Calu3 (cell line): ENCODE results near the gene ROGDI. TPM values are rescaled to one million over a fixed set of nuclear protein-coding genes. Genes with fewer than 3 reads are reported as not detected.
"Not testable (repeated sequence)": the region's sequence is repeated elsewhere in the genome, so short reads cannot be mapped to it uniquely, and the experiment has no call there.

ENCODE experiments used
- BruUV-seq: library from RNA; stranded (reverse); fragments of 400-500 nt; replicated peaks from 2 replicates; lab custom pipeline; 2021; lab: Mats Ljungman, UMichigan
- CTCF ChIA-PET: fragments of 300-600 bp; sonication (Branson Sonifier 250); formaldehyde crosslinking; loops from one replicate; lab custom pipeline; 2022; ENCODE audit warnings: antibody characterized with exemption; lab: Charles Lee
- DNase-seq: peaks from one replicate; pipeline ENCODE4 v3.0.0; 2022
- H3K27ac Mint-ChIP-seq: one replicate; pipeline ENCODE4 v1.8.0; 2022; ENCODE audit warnings: mixed read lengths; ENCODE audit not compliant: unreplicated experiment
- H3K27me3 Mint-ChIP-seq: one replicate; pipeline ENCODE4 v1.8.0; 2022; ENCODE audit warnings: mixed read lengths; ENCODE audit not compliant: unreplicated experiment
- H3K36me3 Mint-ChIP-seq: one replicate; pipeline ENCODE4 v1.8.0; 2022; ENCODE audit warnings: mild to moderate bottlenecking, moderate library complexity, mixed read lengths; ENCODE audit not compliant: insufficient read depth, unreplicated experiment
- H3K4me1 Mint-ChIP-seq: one replicate; pipeline ENCODE4 v1.8.0; 2022; ENCODE audit warnings: mild to moderate bottlenecking, low read depth, mixed read lengths; ENCODE audit not compliant: unreplicated experiment
- H3K4me3 Mint-ChIP-seq: one replicate; pipeline ENCODE4 v1.8.0; 2022; ENCODE audit warnings: mild to moderate bottlenecking, low read depth, moderate library complexity, mixed read lengths; ENCODE audit not compliant: unreplicated experiment
- H3K9me3 Mint-ChIP-seq: one replicate; pipeline ENCODE4 v1.8.0; 2022; ENCODE audit warnings: low read depth, mixed read lengths; ENCODE audit not compliant: unreplicated experiment
- CTCF ChIP-seq: fragments of 200-600 bp; IDR thresholded peaks from one replicate; pipeline ENCODE4 v1.8.0; 2022; ENCODE audit warnings: antibody characterized with exemption; ENCODE audit not compliant: unreplicated experiment
- intact Hi-C: fragments of 100-400 bp; cut with micrococcal nuclease; formaldehyde crosslinking; loops from one replicate; pipeline ENCODE4 v1.10.0; 2022; ENCODE audit not compliant: unreplicated experiment
- total RNA-seq: library from RNA; stranded (reverse); gene quantifications from 2 replicates; pipeline ENCODE4 v1.2.3, GENCODE V29; 2022

The ROGDI gene
- total RNA-seq, 1 experiment from 2014 or later, result 20.8 TPM

- H3K4me1 Mint-ChIP-seq, result peaks cover 27% of the 10 kb centered on the region
- peaks cover 4% of the 10 kb centered on the region for H3K36me3 Mint-ChIP-seq
- no peak for TF ChIP-seq CTCF
- no peak overlapping the region for H3K27ac Mint-ChIP-seq
- intact Hi-C loops, result no loop called here
- H3K9me3 Mint-ChIP-seq, result no peaks in the 10 kb centered on the region
- H3K4me3 Mint-ChIP-seq, result no peak overlapping the region
- DNase-seq, result no peak
- H3K27me3 Mint-ChIP-seq, result no peaks in the 10 kb centered on the region
- CTCF ChIA-PET, result no interaction called here
- BruUV-seq, result no TSS peak
Measured at GRCh38 chr16:4785758-4786433, 16.5 kb downstream of the ROGDI start.

GRCh38 chr16:4784444-4784987, 17.9 kb downstream of the ROGDI start:
- H3K36me3 Mint-ChIP-seq, H3K4me3 Mint-ChIP-seq, H3K9me3 Mint-ChIP-seq, H3K27me3 Mint-ChIP-seq, CTCF ChIA-PET, DNase-seq, H3K27ac Mint-ChIP-seq, intact Hi-C loops, BruUV-seq: not testable (repeated sequence)
- peaks cover 20% of the 10 kb centered on the region for H3K4me1 Mint-ChIP-seq

GRCh38 chr16:4783951-4784336, 18.5 kb downstream of the ROGDI start:
- Mint-ChIP-seq H3K9me3 (no peaks in the 10 kb centered on the region), H3K4me3 (no peak overlapping the region), H3K4me1 (peaks cover 15% of the 10 kb centered on the region), H3K27ac (no peak overlapping the region), H3K27me3 (no peaks in the 10 kb centered on the region), H3K36me3 (no peaks in the 10 kb centered on the region)
- DNase-seq, result no peak
- BruUV-seq, result no TSS peak
- intact Hi-C loops, result no loop called here
- CTCF ChIA-PET, result no interaction called here
- TF ChIP-seq CTCF, result no peak

- intact Hi-C loops, result no loop called here
- H3K27ac Mint-ChIP-seq, result no peak overlapping the region
- BruUV-seq, result no TSS peak
Measured at GRCh38 chr16:4783251-4783950, 19.0 kb downstream of the ROGDI start.

More at GRCh38 chr16:4783251-4783950, 19.0 kb downstream of the ROGDI start:
- CTCF ChIA-PET, result no interaction called here
- Mint-ChIP-seq H3K9me3 (no peaks in the 10 kb centered on the region), H3K36me3 (no peaks in the 10 kb centered on the region), H3K27me3 (no peaks in the 10 kb centered on the region), H3K4me3 (no peak overlapping the region), H3K4me1 (peaks cover 9% of the 10 kb centered on the region)
- DNase-seq, result no peak
- no peak for TF ChIP-seq CTCF
